Smooth muscle cell (in vitro differentiated cells): Measurements from ENCODE around the gene CD3G. TPM values are rescaled to one million over a fixed set of nuclear protein-coding genes. Genes with fewer than 3 reads are reported as not detected.
A peak's percentile ranks its signal among the peaks of the same experiment; 100 is the strongest.

Experiments used
- DNase-seq: peaks from one replicate; lab custom pipeline; 2025; ENCODE audit not compliant: unreplicated experiment; lab: John Stamatoyannopoulos, UW
- H2AFZ ChIP-seq: fragments of 200-600 bp; sonication (generic); 2 replicates; pipeline ENCODE4 v1.6.0; 2016; ENCODE audit warnings: antibody characterized with exemption, low read depth, mild to moderate bottlenecking
- H3F3A ChIP-seq: fragments of 200-600 bp; sonication (generic); 2 replicates; pipeline ENCODE4 v1.6.0; 2017; ENCODE audit warnings: antibody characterized with exemption, low read depth
- H3K27ac ChIP-seq: fragments of 200-600 bp; sonication (generic); 2 replicates; pipeline ENCODE4 v1.5.1; 2016; ENCODE audit warnings: low read depth, mild to moderate bottlenecking
- H3K27me3 ChIP-seq: fragments of 200-600 bp; sonication (generic); 2 replicates; pipeline ENCODE4 v1.6.1; 2016; ENCODE audit warnings: low read depth, mild to moderate bottlenecking
- H3K36me3 ChIP-seq: fragments of 200-600 bp; sonication (generic); 2 replicates; pipeline ENCODE4 v1.5.1; 2016; ENCODE audit warnings: low read depth
- H3K4me1 ChIP-seq: fragments of 200-600 bp; sonication (generic); 2 replicates; pipeline ENCODE4 v1.5.1; 2016; ENCODE audit warnings: low read depth
- H3K4me2 ChIP-seq: fragments of 200-600 bp; sonication (generic); 2 replicates; pipeline ENCODE4 v1.6.0; 2016; ENCODE audit warnings: mild to moderate bottlenecking
- H3K4me3 ChIP-seq: fragments of 200-600 bp; sonication (generic); 2 replicates; pipeline ENCODE4 v1.5.1; 2016; ENCODE audit warnings: mild to moderate bottlenecking
- H3K79me2 ChIP-seq: fragments of 200-600 bp; sonication (generic); 2 replicates; pipeline ENCODE4 v1.6.0; 2016; ENCODE audit warnings: low read depth, mild to moderate bottlenecking
- H3K9ac ChIP-seq: fragments of 200-600 bp; sonication (generic); 2 replicates; pipeline ENCODE4 v1.6.0; 2016; ENCODE audit warnings: low read depth
- H3K9me3 ChIP-seq: fragments of 200-600 bp; sonication (generic); replicated peaks from 2 replicates; pipeline ENCODE4 v1.5.1; 2016; ENCODE audit warnings: low read depth
- H4K20me1 ChIP-seq: fragments of 200-600 bp; sonication (generic); 2 replicates; pipeline ENCODE4 v1.6.0; 2016; ENCODE audit warnings: low read depth
- WGBS: methylation state at CpG from one replicate; pipeline ENCODE4 v1.1.7; 2016; ENCODE audit warnings: low lambda C conversion rate; 5-methylcytosine and 5-hydroxymethylcytosine counted together
- polyA plus RNA-seq: library from polyadenylated mRNA; unstranded; fragments of >200 nt; fragmentation: Nextera tagmentation; extraction: Ambion mirVana; gene quantifications from 2 replicates; pipeline ENCODE4 v1.2.1, GENCODE V29; 2016
- total RNA-seq: library from RNA; depleted of rRNA; stranded (reverse); fragments of >200 nt; gene quantifications from 2 replicates; pipeline ENCODE4 v1.2.3, GENCODE V29; 2014
- TF ChIP-seq, protein P1 (sequence below): fragments of 200-600 bp; sonication (generic); IDR thresholded peaks from 2 replicates; pipeline ENCODE4 v1.5.1; 2017; ENCODE audit warnings: borderline replicate concordance, mild to moderate bottlenecking, antibody characterized with exemption; ENCODE audit not compliant: insufficient read depth, poor library complexity, severe bottlenecking

CD3G gene
- not detected in 2 replicates for total RNA-seq
- polyA plus RNA-seq: not detected in 2 replicates

GRCh38 chr11:118343981-118344515 is at the start of gene CD3G:
Gene CD3G, plus strand, starts transcription at chr11:118344344. Its CDS starts 80 bp downstream, at chr11:118344424.
- H3K4me3 ChIP-seq: no peak within 1 kb of the TSS
- no peaks in the 10 kb centered on the region for H4K20me1 ChIP-seq
- H3K36me3 ChIP-seq: no peaks in the 10 kb centered on the region
- no peaks in the 10 kb centered on the region for H3K79me2 ChIP-seq
- no peaks in the 10 kb centered on the region for H3K9me3 ChIP-seq
- TF ChIP-seq, protein P1, sequence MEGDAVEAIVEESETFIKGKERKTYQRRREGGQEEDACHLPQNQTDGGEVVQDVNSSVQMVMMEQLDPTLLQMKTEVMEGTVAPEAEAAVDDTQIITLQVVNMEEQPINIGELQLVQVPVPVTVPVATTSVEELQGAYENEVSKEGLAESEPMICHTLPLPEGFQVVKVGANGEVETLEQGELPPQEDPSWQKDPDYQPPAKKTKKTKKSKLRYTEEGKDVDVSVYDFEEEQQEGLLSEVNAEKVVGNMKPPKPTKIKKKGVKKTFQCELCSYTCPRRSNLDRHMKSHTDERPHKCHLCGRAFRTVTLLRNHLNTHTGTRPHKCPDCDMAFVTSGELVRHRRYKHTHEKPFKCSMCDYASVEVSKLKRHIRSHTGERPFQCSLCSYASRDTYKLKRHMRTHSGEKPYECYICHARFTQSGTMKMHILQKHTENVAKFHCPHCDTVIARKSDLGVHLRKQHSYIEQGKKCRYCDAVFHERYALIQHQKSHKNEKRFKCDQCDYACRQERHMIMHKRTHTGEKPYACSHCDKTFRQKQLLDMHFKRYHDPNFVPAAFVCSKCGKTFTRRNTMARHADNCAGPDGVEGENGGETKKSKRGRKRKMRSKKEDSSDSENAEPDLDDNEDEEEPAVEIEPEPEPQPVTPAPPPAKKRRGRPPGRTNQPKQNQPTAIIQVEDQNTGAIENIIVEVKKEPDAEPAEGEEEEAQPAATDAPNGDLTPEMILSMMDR: no peak
- H3K9ac ChIP-seq: no peak within 1 kb of the TSS
- H3K4me2 ChIP-seq: no peak within 1 kb of the TSS
- no peaks in the 10 kb centered on the region for H3F3A ChIP-seq
- H3K27ac ChIP-seq: no peak within 1 kb of the TSS
- H3K4me1 ChIP-seq: no peaks in the 10 kb centered on the region
- H2AFZ ChIP-seq: no peak within 1 kb of the TSS
- DNase-seq: no peak
- H3K27me3 ChIP-seq: peaks cover 39% of the 10 kb centered on the region
- WGBS: 81% methylated on average over 6 of the region's 6 CpGs

DNA sequence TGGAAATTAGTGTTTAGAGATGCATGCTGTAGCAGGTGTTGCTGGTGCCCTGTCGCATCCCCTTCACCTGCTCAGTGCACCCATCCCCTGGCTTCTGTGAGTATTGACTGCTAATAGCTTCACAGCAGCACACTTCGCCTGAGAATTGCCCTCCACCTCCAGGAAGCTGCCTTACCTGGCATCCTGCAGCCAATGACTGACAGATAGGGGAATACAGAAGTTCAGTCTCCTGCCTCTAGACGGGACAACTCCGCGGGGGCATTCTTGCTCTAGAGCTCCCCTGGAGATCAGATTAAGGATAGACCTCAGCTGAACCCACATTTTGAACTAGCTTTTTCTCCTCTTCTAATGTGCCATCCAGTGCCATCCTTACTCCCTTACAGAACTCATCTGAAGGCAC is 48.9 kb upstream of the CD3G start:
- no peak overlapping the region for H3K4me2 ChIP-seq
- H3K36me3 ChIP-seq: no peaks in the 10 kb centered on the region
- H3K79me2 ChIP-seq: no peaks in the 10 kb centered on the region
- H3K4me3 ChIP-seq: no peak overlapping the region
- no peak overlapping the region for H3K9ac ChIP-seq
- H3K9me3 ChIP-seq: no peaks in the 10 kb centered on the region
- no peak overlapping the region for H2AFZ ChIP-seq
- no peaks in the 10 kb centered on the region for H3K4me1 ChIP-seq
- TF ChIP-seq, protein P1: no peak
- peaks cover 47% of the 10 kb centered on the region for H3K27me3 ChIP-seq
- no peaks in the 10 kb centered on the region for H3F3A ChIP-seq
- 57% methylated on average over 5 of the region's 5 CpGs for WGBS
- H3K27ac ChIP-seq: no peak overlapping the region
- DNase-seq: no peak
- no peaks in the 10 kb centered on the region for H4K20me1 ChIP-seq

DNA sequence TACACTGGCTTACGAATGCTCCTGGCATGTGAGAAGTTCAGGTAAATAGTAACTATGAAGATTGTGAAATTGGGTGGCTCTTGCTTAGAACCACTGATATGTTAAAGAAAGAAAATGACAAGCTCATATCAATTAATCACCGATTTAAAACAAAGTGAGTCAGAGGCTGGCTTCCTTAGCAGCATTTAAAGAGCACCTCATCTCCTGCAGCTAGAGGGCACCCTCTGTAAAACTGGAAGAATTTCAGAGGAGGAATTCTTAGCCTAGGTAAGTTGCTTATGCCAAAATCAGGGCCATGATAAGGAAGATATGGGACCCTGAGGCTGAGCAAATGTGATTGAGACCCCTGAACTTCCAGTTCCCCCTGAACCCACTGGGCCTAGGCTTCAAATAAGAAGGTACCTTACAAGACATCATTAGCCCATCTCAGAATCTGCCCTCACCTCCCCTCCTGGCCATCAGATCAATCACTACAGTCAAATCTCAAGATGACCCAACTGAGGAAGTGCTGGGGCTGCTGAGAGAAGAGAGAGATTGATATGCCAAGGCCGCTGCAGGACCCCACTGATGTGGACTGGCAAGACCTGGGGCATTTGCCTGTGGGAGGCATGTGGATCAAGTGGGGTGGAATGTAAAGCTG is 48.2 kb upstream of the CD3G start:
- no peaks in the 10 kb centered on the region for H3K9me3 ChIP-seq
- H2AFZ ChIP-seq: no peak overlapping the region
- H3K27ac ChIP-seq: no peak overlapping the region
- 60% methylated on average over 3 of the region's 3 CpGs for WGBS
- no peak overlapping the region for H3K4me3 ChIP-seq
- DNase-seq: no peak
- TF ChIP-seq, protein P1: peak; percentile 45
- no peaks in the 10 kb centered on the region for H3K4me1 ChIP-seq
- no peaks in the 10 kb centered on the region for H4K20me1 ChIP-seq
- H3K9ac ChIP-seq: no peak overlapping the region
- no peaks in the 10 kb centered on the region for H3F3A ChIP-seq
- H3K79me2 ChIP-seq: no peaks in the 10 kb centered on the region
- peaks cover 54% of the 10 kb centered on the region for H3K27me3 ChIP-seq
- H3K4me2 ChIP-seq: no peak overlapping the region
- no peaks in the 10 kb centered on the region for H3K36me3 ChIP-seq
